Activated CD4-positive, CD25-positive, alpha-beta regulatory T cell treated with anti-CD3 and anti-CD28 coated beads, Interleukin-2, amount 50 U/mL, for 24 hours (primary cell): ENCODE data around the gene OSBP2.

ENCODE experiments used
- ATAC-seq, 2 donors: fragments of 150-1000 bp; cut with Tn5 transposase; one replicate each; pipeline ENCODE4 v1.10.0; 2021; ENCODE audit warnings: mild to moderate bottlenecking in 1 of 2, moderate library complexity in 1 of 2

Gene OSBP2

GRCh38 chr22:30856741-30857502, 162.2 kb downstream of the OSBP2 start:
- no peak for ATAC-seq

GRCh38 chr22:30857791-30858190, 163.1 kb downstream of the OSBP2 start:
- ATAC-seq: no peak

- no peak for ATAC-seq
Measured at GRCh38 chr22:30858976-30859713, 164.5 kb downstream of the OSBP2 start.

GRCh38 chr22:30859714-30860095, 165.0 kb downstream of the OSBP2 start:
- ATAC-seq: no peak

- no peak for ATAC-seq
Measured at GRCh38 chr22:30860176-30861105, 165.8 kb downstream of the OSBP2 start.

- ATAC-seq: no peak
Measured at GRCh38 chr22:30861131-30861530, 166.5 kb downstream of the OSBP2 start.

DNA sequence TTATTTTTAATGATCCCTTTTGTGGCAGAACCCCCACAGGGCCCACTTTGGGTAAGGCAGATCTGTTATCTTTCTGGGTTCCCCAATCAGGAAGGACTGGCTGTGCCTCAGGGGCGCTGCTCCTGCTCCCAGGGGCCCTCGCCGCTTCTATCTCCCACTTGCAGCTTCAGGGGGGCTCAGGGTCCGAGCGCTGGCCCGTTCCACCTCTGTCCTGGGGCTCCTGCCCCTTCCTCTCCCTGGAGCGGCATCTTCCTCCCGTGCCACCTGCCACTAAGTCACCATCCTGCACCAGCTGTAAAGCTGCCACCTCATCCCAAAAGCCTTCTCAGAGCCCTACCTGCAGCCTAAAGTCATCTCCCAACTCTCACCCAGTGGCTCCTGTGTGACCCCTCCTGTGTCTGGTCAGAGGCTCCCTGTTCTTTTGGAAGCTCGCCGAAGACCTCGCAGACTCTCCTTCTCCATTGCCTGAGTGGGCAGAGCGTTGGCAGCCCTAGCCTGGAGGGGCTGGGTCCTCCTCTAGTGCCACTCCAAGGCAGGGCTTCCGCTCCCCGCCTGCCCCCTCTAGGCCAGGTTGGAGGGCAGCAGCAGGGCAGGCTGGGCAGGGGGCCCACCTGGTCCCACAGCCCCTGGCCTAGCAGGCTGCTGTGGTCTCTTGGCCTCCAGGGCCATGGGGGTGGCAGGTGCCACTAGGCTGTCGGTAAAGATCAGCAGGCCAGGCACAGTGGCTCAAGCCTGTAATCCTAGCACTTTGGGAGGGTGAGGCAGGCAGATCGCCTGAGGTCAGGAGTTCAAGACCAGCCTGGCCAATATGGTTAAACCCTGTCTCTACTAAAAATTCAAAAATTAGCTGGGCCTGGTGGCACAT, 167.2 kb downstream of the OSBP2 start:
- ATAC-seq: no peak

DNA sequence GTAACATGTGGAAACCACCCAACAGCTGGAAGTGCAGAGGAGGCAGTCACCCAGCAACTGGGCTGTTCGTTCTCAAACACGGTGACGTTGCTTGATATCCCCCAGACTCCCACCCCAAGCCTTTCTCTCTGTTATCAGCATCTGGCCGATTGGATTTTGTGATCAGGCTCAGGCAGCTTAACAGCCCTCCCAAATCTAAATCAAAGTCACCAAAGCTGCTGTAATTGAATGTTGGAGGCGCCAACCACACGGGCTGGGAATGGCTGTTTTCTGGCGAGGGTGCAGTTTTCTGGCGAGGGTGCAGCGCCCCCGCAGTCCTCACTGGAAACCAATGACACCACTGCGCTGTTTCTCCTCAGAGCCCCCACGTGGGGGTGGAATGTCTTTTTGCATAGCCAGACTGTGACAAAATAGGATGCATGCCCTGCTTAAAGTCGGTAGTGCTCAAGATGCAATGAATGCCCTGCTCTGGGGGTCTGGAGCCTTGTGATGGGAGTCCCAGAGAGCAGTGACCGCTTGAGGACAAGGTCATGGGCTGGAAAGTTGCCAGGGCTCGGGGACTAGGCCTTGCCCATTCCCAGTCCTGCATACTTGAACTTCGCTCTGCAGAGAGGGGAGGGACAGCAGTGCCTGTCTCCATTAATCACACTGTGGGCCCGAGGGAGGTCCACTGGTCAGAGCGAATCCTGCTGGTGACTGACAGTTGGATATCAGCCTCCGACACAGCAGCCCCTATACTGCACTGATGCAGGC, 168.6 kb downstream of the OSBP2 start:
- no peak for ATAC-seq

- ATAC-seq: no peak
Measured at GRCh38 chr22:30864441-30865420, 170.1 kb downstream of the OSBP2 start.

- no peak for ATAC-seq
Measured at GRCh38 chr22:30865656-30866055, 171.0 kb downstream of the OSBP2 start.

DNA sequence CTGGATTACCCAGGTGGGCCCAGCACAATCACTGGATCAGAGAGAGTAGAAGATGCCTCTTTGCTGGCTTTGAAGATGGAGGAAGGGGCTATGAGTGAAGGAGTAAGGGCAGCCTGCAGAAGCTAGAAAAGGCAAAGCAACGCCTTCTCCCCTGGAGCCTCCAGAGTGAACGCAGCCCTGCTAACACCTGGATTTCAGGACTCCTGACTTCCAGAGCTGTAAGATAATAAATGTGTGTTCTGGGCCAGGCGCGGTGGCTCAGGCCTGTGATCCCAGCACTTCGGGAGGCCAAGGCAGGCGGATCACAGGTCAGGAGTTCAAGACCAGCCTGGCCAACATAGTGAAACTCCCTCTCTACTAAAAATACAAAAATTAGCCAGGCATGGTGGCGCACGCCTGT, 171.5 kb downstream of the OSBP2 start:
- ATAC-seq: no peak

- peak in 1 of 2 donors; percentile 51 for ATAC-seq
Measured at GRCh38 chr22:30866811-30867271, 172.2 kb downstream of the OSBP2 start.

GRCh38 chr22:30867746-30868662, 173.3 kb downstream of the OSBP2 start:
- ATAC-seq: no peak

DNA sequence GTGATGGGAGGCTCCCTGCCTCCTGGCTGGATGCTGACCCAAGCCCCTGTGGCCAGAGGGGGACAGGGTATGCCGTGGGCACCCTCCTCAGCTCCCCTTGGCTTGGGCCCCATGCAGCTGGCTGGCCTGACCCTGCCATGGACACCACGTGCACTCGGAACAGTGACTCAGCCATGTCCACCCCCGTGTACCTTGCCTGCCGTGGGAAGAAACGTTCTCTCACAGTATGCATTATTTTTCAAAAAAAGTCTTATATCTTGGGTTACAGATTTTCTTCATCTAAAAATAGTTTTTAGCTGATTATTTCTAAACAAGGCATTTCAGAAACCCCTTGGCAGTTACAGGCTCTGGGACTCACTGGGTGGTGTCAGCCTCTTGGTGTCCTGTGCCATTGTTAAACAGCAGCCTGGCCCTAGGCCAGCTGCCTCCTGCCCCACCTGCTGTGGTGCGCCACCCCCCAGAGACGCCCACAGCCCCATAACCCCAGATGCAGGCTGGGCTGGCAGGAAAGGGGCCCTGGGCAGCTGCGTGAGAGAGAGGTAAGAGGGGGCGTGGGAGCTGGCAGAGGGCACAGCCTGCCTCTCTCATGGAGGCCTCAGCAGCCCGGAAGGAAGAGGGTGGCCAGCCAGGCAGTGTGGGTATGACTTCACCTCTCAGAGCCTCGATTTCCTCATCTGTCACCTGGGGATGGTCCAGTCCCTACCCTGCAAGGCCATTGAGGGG, 174.2 kb downstream of the OSBP2 start:
- ATAC-seq: no peak

- no peak for ATAC-seq
Measured at GRCh38 chr22:30869667-30870395, 175.2 kb downstream of the OSBP2 start.

- no peak for ATAC-seq
Measured at GRCh38 chr22:30870451-30871345, 176.0 kb downstream of the OSBP2 start.
